ENCODE results near the gene ADCY7.
"Not testable (repeated sequence)": the region's sequence is repeated elsewhere in the genome, so short reads cannot be mapped to it uniquely, and the experiment has no call there.

ADCY7 gene

GRCh38 chr16:50335196-50335958, 69.0 kb downstream of the ADCY7 start:
- Histone ChIP-seq H3K9ac (ENCODE audit: low read length) (no peak overlapping the region), H3K4me3 (ENCODE audit: low read depth, low read length) (no peak overlapping the region), H3K9me3 (ENCODE audit: control insufficient read depth, insufficient read depth, low read depth, low read length) (no peaks in the 10 kb centered on the region), H3K27me3 (ENCODE audit: control insufficient read depth, insufficient read depth, low read length) (no peaks in the 10 kb centered on the region), H3K36me3 (ENCODE audit: control insufficient read depth, insufficient read depth, low read length) (peaks cover 76% of the 10 kb centered on the region), H3K27ac (ENCODE audit: low read depth, low read length) (no peak overlapping the region), H3K4me1 (ENCODE audit: control insufficient read depth, insufficient read depth, low read length) (no peaks in the 10 kb centered on the region)

- H3K27me3 ChIP-seq (ENCODE audit: control insufficient read depth, insufficient read depth, low read length), result no peaks in the 10 kb centered on the region
- H3K4me3 ChIP-seq (ENCODE audit: low read depth, low read length), result no peak overlapping the region
- no peaks in the 10 kb centered on the region for H3K4me1 ChIP-seq (ENCODE audit: control insufficient read depth, insufficient read depth, low read length)
- H3K9me3 ChIP-seq (ENCODE audit: control insufficient read depth, insufficient read depth, low read depth, low read length), result no peaks in the 10 kb centered on the region
- no peak overlapping the region for H3K9ac ChIP-seq (ENCODE audit: low read length)
- peaks cover 84% of the 10 kb centered on the region for H3K36me3 ChIP-seq (ENCODE audit: control insufficient read depth, insufficient read depth, low read length)
- no peak overlapping the region for H3K27ac ChIP-seq (ENCODE audit: low read depth, low read length)
Measured at GRCh38 chr16:50336884-50337283, 70.5 kb downstream of the ADCY7 start.

GRCh38 chr16:50338371-50339231, 72.2 kb downstream of the ADCY7 start:
- H3K9me3 ChIP-seq (ENCODE audit: control insufficient read depth, insufficient read depth, low read depth, low read length), result no peaks in the 10 kb centered on the region
- H3K9ac ChIP-seq (ENCODE audit: low read length), result no peak overlapping the region
- peaks cover 84% of the 10 kb centered on the region for H3K36me3 ChIP-seq (ENCODE audit: control insufficient read depth, insufficient read depth, low read length)
- no peaks in the 10 kb centered on the region for H3K4me1 ChIP-seq (ENCODE audit: control insufficient read depth, insufficient read depth, low read length)
- no peak overlapping the region for H3K4me3 ChIP-seq (ENCODE audit: low read depth, low read length)
- H3K27me3 ChIP-seq (ENCODE audit: control insufficient read depth, insufficient read depth, low read length), result no peaks in the 10 kb centered on the region
- H3K27ac ChIP-seq (ENCODE audit: low read depth, low read length), result no peak overlapping the region

DNA sequence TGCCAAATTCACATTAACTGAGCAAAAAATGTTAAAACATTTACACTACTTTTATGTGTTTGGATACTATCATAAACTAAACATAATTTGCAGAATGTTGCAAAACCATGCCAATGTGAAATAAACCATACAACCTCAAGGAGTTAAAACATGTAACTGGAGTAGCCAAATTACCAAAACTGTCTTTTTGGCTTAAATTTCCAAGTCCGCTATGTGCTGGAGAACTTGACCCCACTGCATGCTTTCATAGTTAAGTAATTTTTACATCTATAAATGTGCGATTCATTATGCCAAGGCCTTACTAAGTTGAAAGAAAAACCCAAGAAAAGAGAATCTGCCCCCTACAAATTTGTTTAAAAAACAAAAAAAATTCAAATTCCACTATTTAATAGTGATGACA, 74.2 kb downstream of the ADCY7 start:
- Histone ChIP-seq H3K9me3 (ENCODE audit: control insufficient read depth, insufficient read depth, low read depth, low read length) (no peaks in the 10 kb centered on the region), H3K4me1 (ENCODE audit: control insufficient read depth, insufficient read depth, low read length) (no peaks in the 10 kb centered on the region), H3K27ac (ENCODE audit: low read depth, low read length) (no peak overlapping the region), H3K27me3 (ENCODE audit: control insufficient read depth, insufficient read depth, low read length) (no peaks in the 10 kb centered on the region), H3K4me3 (ENCODE audit: low read depth, low read length) (no peak overlapping the region), H3K36me3 (ENCODE audit: control insufficient read depth, insufficient read depth, low read length) (peaks cover 72% of the 10 kb centered on the region), H3K9ac (ENCODE audit: low read length) (no peak overlapping the region)

DNA sequence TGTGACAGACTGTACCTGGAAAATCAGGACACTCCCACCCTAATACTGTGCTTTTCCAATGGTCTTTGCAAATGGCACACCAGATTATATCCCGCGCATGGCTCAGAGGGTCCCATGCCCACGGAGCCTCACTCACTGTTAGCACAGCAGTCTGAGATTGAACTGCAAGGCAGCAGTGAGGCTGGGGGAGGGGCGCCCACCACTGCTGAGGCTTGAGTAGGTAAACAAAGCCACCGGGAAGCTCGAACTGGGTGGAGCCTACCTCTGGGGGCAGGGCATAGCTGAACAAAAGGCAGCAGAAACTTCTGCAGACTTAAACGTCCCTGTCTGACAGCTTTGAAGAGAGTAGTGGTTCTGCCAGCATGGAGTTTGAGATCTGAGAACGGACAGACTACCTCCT, 77.2 kb downstream of the ADCY7 start:
- not testable (repeated sequence) for H3K27me3 ChIP-seq (ENCODE audit: control insufficient read depth, insufficient read depth, low read length); H3K9me3 ChIP-seq (ENCODE audit: control insufficient read depth, insufficient read depth, low read depth, low read length); H3K27ac ChIP-seq (ENCODE audit: low read depth, low read length); H3K4me1 ChIP-seq (ENCODE audit: control insufficient read depth, insufficient read depth, low read length); H3K4me3 ChIP-seq (ENCODE audit: low read depth, low read length); H3K9ac ChIP-seq (ENCODE audit: low read length)
- H3K36me3 ChIP-seq (ENCODE audit: control insufficient read depth, insufficient read depth, low read length), result peaks cover 55% of the 10 kb centered on the region

GRCh38 chr16:50345210-50345609, 78.9 kb downstream of the ADCY7 start:
- not testable (repeated sequence) for H3K9ac ChIP-seq (ENCODE audit: low read length); H3K4me1 ChIP-seq (ENCODE audit: control insufficient read depth, insufficient read depth, low read length); H3K4me3 ChIP-seq (ENCODE audit: low read depth, low read length)

DNA sequence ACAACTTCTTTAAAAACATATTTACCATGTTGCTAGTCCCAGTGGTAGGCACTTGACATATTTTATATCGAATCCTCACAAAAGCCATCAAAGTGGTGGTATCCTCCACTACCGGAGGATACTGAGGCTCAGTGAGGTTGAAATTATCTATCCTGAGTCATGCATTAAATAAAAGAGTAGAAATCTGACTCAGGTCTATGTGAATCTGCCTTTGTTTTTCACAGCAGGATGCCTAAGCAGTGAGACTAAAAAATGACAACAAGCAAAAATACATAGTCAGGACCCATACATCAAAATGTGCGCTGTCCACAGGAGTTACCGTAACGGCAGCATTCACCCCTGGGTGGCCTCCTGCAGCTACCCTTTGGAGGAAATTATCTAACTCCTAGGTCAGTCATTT, 84.8 kb downstream of the ADCY7 start:
- peaks cover 56% of the 10 kb centered on the region for H3K36me3 ChIP-seq (ENCODE audit: control insufficient read depth, insufficient read depth, low read length)
- no peak overlapping the region for H3K27ac ChIP-seq (ENCODE audit: low read depth, low read length)
- no peaks in the 10 kb centered on the region for H3K9me3 ChIP-seq (ENCODE audit: control insufficient read depth, insufficient read depth, low read depth, low read length)
- H3K4me3 ChIP-seq (ENCODE audit: low read depth, low read length), result no peak overlapping the region
- H3K4me1 ChIP-seq (ENCODE audit: control insufficient read depth, insufficient read depth, low read length), result no peaks in the 10 kb centered on the region
- H3K9ac ChIP-seq (ENCODE audit: low read length), result no peak overlapping the region
- no peaks in the 10 kb centered on the region for H3K27me3 ChIP-seq (ENCODE audit: control insufficient read depth, insufficient read depth, low read length)

More at GRCh38 chr16:50345210-50345609, 78.9 kb downstream of the ADCY7 start:
- H3K36me3 ChIP-seq (ENCODE audit: control insufficient read depth, insufficient read depth, low read length), result peaks cover 52% of the 10 kb centered on the region
- not testable (repeated sequence) for H3K27me3 ChIP-seq (ENCODE audit: control insufficient read depth, insufficient read depth, low read length); H3K27ac ChIP-seq (ENCODE audit: low read depth, low read length); H3K9me3 ChIP-seq (ENCODE audit: control insufficient read depth, insufficient read depth, low read depth, low read length)

- no peak overlapping the region for H3K4me3 ChIP-seq (ENCODE audit: low read depth, low read length)
- no peak overlapping the region for H3K9ac ChIP-seq (ENCODE audit: low read length)
- no peaks in the 10 kb centered on the region for H3K9me3 ChIP-seq (ENCODE audit: control insufficient read depth, insufficient read depth, low read depth, low read length)
- no peaks in the 10 kb centered on the region for H3K27me3 ChIP-seq (ENCODE audit: control insufficient read depth, insufficient read depth, low read length)
- H3K27ac ChIP-seq (ENCODE audit: low read depth, low read length), result no peak overlapping the region
- no peaks in the 10 kb centered on the region for H3K4me1 ChIP-seq (ENCODE audit: control insufficient read depth, insufficient read depth, low read length)
- H3K36me3 ChIP-seq (ENCODE audit: control insufficient read depth, insufficient read depth, low read length), result peaks cover 56% of the 10 kb centered on the region
Measured at GRCh38 chr16:50351952-50352351, 85.6 kb downstream of the ADCY7 start.

DNA sequence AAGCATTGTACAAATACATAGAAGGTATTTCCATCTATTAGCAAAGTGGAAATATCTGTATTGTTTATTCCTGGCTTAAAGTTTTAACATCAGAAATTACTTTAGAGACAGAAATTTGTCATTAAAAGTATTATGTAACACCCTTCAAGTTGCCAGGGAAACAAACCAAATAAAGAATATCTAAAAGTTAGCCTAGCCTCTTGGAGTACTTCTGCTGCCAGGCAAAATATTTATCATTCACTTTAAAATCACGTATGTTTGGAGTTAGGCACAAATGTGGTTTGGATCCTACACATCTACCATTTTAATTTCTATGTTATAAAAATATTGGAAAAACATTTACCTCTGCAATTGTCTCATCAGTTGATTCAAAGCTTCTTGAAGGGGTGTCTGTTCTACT, 87.7 kb downstream of the ADCY7 start:
- Histone ChIP-seq H3K36me3 (ENCODE audit: control insufficient read depth, insufficient read depth, low read length) (peaks cover 61% of the 10 kb centered on the region), H3K9me3 (ENCODE audit: control insufficient read depth, insufficient read depth, low read depth, low read length) (no peaks in the 10 kb centered on the region), H3K9ac (ENCODE audit: low read length) (no peak overlapping the region), H3K4me3 (ENCODE audit: low read depth, low read length) (no peak overlapping the region), H3K27me3 (ENCODE audit: control insufficient read depth, insufficient read depth, low read length) (no peaks in the 10 kb centered on the region), H3K27ac (ENCODE audit: low read depth, low read length) (no peak overlapping the region), H3K4me1 (ENCODE audit: control insufficient read depth, insufficient read depth, low read length) (no peaks in the 10 kb centered on the region)

DNA sequence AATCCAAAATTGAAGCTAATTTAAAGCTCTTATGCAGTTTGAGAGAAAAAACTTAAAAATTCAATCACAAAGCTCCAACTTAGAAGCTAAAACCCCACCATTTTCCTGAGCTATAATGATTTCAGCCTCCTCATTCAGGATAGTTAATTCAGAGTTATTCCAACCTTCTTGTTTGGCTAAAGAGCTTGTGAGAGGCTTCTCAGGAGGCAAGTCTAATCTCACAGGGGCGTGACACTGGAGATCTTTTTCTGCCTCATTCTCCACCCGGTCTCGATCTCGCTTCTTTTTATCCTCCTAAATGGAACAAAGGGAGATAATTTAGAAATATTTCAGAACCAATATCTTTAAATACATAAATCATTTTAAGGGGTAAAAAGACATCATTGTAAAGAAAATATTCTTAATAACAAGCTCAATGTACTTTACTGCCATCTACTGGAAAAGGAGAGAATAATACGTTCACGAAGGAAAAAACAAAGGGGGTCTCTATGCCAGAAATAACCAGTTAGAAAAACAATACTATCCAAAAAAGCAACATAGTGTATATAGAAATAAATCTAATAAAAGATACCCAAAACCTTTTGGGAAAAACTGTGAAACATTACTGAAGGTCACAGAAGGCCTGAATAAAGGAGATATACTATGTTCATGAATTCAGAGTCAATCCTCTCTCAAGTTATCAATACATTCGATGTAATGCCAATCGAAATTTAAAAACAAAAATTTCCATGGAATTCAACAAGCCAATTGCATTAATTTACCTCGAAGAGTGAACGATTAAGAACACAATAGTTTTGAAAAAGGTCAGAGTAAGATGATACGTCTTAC, 88.5 kb downstream of the ADCY7 start:
- H3K4me3 ChIP-seq (ENCODE audit: low read depth, low read length), result no peak overlapping the region
- no peaks in the 10 kb centered on the region for H3K9me3 ChIP-seq (ENCODE audit: control insufficient read depth, insufficient read depth, low read depth, low read length)
- peaks cover 61% of the 10 kb centered on the region for H3K36me3 ChIP-seq (ENCODE audit: control insufficient read depth, insufficient read depth, low read length)
- H3K27ac ChIP-seq (ENCODE audit: low read depth, low read length), result no peak overlapping the region
- H3K9ac ChIP-seq (ENCODE audit: low read length), result no peak overlapping the region
- no peaks in the 10 kb centered on the region for H3K27me3 ChIP-seq (ENCODE audit: control insufficient read depth, insufficient read depth, low read length)
- no peaks in the 10 kb centered on the region; the same call in 1 of the 2 replicates for H3K4me1 ChIP-seq (ENCODE audit: control insufficient read depth, insufficient read depth, low read length)
